Activated T-helper 1 cell treated with anti-CD3 and anti-CD28 coated beads, Interleukin-12 subunit alpha, Interleukin-12 subunit beta, Interleukin-2, Interleukin-4 antibody, amounts not matched to agents 30 ng/mL and 10 ng/mL and 1 ng/mL, durations not matched to agents 14 hours and 24 hours and 36 hours (primary cell): ENCODE results near the gene PINLYP. TPM values are rescaled to one million over a fixed set of nuclear protein-coding genes. Genes with fewer than 3 reads are reported as not detected.
A peak's percentile ranks its signal among the peaks of the same experiment; 100 is the strongest.
"Not testable (repeated sequence)": the region's sequence is repeated elsewhere in the genome, so short reads cannot be mapped to it uniquely, and the experiment has no call there.

Experiments
- DNase-seq: peaks from one replicate; pipeline ENCODE4 v3.0.0; 2021; ENCODE audit warnings: low spot score
- H3K27ac Mint-ChIP-seq: one replicate; pipeline ENCODE4 v1.8.0; 2021; ENCODE audit warnings: mild to moderate bottlenecking, mixed read lengths
- H3K27me3 Mint-ChIP-seq: one replicate; pipeline ENCODE4 v1.8.0; 2022; ENCODE audit warnings: mild to moderate bottlenecking, moderate library complexity, mixed read lengths; ENCODE audit not compliant: insufficient read depth
- H3K36me3 Mint-ChIP-seq: one replicate; pipeline ENCODE4 v1.8.0; 2021; ENCODE audit warnings: low read depth, mixed read lengths
- H3K4me1 Mint-ChIP-seq: one replicate; pipeline ENCODE4 v1.8.0; 2021; ENCODE audit warnings: low read depth, mixed read lengths
- H3K4me3 Mint-ChIP-seq: one replicate; pipeline ENCODE4 v1.8.0; 2021; ENCODE audit warnings: mild to moderate bottlenecking, moderate library complexity, mixed read lengths
- H3K9me3 Mint-ChIP-seq: one replicate; pipeline ENCODE4 v1.8.0; 2021; ENCODE audit warnings: mixed read lengths
- intact Hi-C: fragments of 100-400 bp; cut with micrococcal nuclease; formaldehyde crosslinking; loops from one replicate; pipeline ENCODE4 v1.15.1; 2024
- total RNA-seq: library from RNA; stranded (reverse); gene quantifications from 2 replicates; pipeline ENCODE4 v1.2.3, GENCODE V29; 2022

The PINLYP gene
- total RNA-seq, 1 donor from 2014 or later, result 5.7 TPM

GRCh38 chr19:43574424-43575155 lies 1.0 kb upstream of the PINLYP start:
- Mint-ChIP-seq H3K27ac (peak overlapping the region; percentile 91), H3K9me3 (no peaks in the 10 kb centered on the region), H3K4me1 (peaks cover 17% of the 10 kb centered on the region), H3K4me3 (peak overlapping the region; percentile 96), H3K27me3 (peaks cover 3% of the 10 kb centered on the region), H3K36me3 (peaks cover 9% of the 10 kb centered on the region)
- intact Hi-C loops, result loop anchor here (1.0 kb wide), 6 partner anchors 12 to 111 kb away; partner anchors contain the start of genes IRGQ, ZNF428 and ZNF576
- no peak for DNase-seq

GRCh38 chr19:43575955-43576878 lies 616 bp downstream of the PINLYP start:
- peaks cover 25% of the 10 kb centered on the region for H3K4me1 Mint-ChIP-seq
- H3K27me3 Mint-ChIP-seq, result peaks cover 3% of the 10 kb centered on the region
- intact Hi-C loops, result loop anchor here (1.0 kb wide), 6 partner anchors 14 to 113 kb away; partner anchors contain the start of genes IRGQ, ZNF428 and ZNF576
- peak overlapping the region; percentile 74 for H3K27ac Mint-ChIP-seq
- H3K36me3 Mint-ChIP-seq, result peaks cover 7% of the 10 kb centered on the region
- DNase-seq, result no peak
- no peaks in the 10 kb centered on the region for H3K9me3 Mint-ChIP-seq
- peak overlapping the region; percentile 67 for H3K4me3 Mint-ChIP-seq

- H3K9me3 Mint-ChIP-seq, result no peaks in the 10 kb centered on the region
- no peak for DNase-seq
- H3K36me3 Mint-ChIP-seq, result peaks cover 2% of the 10 kb centered on the region
- H3K27ac Mint-ChIP-seq, result no peak overlapping the region
- peaks cover 25% of the 10 kb centered on the region for H3K4me1 Mint-ChIP-seq
- H3K27me3 Mint-ChIP-seq, result peaks cover 3% of the 10 kb centered on the region
- H3K4me3 Mint-ChIP-seq, result peak overlapping the region; percentile 90
- intact Hi-C loops, result no loop called here
Observed at GRCh38 chr19:43578787-43579186, 3.2 kb downstream of the PINLYP start.

DNA sequence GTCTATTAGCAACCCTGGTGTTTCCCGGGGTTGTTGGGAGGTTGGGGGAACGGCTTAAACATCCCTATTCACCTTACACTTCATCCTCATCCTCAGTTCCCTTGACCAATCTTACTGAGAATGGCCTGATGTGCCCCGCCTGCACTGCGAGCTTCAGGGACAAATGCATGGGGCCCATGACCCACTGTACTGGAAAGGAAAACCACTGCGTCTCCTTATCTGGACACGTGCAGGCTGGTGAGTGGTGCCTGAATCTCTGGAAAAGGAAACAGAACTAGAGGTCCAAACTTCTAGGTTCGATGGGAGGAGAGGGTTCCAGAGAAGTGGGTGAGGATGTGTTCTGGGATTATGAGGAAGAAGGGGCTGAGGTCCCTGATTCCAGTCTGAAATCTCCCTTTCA lies 5.9 kb downstream of the PINLYP start:
- Mint-ChIP-seq H3K9me3 (no peaks in the 10 kb centered on the region), H3K27ac (no peak overlapping the region), H3K27me3 (peaks cover 3% of the 10 kb centered on the region), H3K4me3 (peak overlapping the region; percentile 51), H3K4me1 (peaks cover 24% of the 10 kb centered on the region), H3K36me3 (peaks cover 12% of the 10 kb centered on the region)
- intact Hi-C loops, result no loop called here
- no peak for DNase-seq

DNA sequence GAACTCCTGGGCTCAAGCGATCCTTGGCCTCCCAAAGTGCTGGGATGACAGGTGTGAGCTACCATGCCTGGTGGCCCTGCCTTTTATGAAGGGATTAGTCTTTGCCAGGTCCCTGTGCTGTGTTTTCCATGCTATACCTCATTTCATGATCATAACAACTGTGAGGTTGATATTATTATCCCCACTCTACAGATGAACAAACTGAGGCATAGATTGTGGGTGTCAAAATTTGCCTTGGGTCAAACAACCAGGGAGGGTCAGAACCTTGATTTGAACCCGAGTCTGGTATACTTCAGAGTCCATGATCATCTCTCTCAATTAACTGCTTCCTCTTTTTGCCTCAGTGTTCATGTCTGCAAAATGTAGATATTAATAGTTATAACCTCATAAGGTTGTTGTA lies 6.9 kb downstream of the PINLYP start:
- H3K9me3 Mint-ChIP-seq, result no peaks in the 10 kb centered on the region
- peaks cover 23% of the 10 kb centered on the region for H3K4me1 Mint-ChIP-seq
- H3K36me3 Mint-ChIP-seq, result peaks cover 12% of the 10 kb centered on the region
- no peak overlapping the region for H3K27ac Mint-ChIP-seq
- no peaks in the 10 kb centered on the region for H3K27me3 Mint-ChIP-seq
- H3K4me3 Mint-ChIP-seq, result no peak overlapping the region
- no peak for DNase-seq
- intact Hi-C loops, result no loop called here

- DNase-seq, result no peak
- intact Hi-C loops, result no loop called here
- Mint-ChIP-seq H3K4me1 (peaks cover 28% of the 10 kb centered on the region), H3K27me3 (no peaks in the 10 kb centered on the region), H3K27ac (peak overlapping the region; percentile 63), H3K36me3 (peaks cover 17% of the 10 kb centered on the region), H3K9me3 (no peaks in the 10 kb centered on the region), H3K4me3 (no peak overlapping the region)
Observed at GRCh38 chr19:43584484-43584883, 8.9 kb downstream of the PINLYP start.

DNA sequence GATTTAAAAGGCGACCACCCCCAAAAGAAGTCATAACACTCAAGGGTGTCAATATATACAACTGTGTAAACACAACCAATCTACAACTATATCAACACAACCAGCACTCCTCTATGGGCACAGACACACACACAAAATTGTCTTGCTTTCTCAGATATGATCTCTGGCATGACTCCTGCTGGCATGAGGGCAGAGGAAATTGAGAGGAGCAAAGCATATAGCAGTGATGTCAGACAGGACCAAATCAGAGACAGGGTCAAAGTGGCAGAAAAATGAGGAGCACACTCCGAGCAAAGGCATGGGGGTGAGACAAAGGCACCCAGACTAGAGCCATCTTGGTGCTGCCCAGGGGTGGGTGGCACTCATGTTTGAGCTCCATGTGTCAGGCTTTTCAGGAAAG lies 10.7 kb downstream of the PINLYP start:
- no peaks in the 10 kb centered on the region for H3K27me3 Mint-ChIP-seq
- intact Hi-C loops, result no loop called here
- peaks cover 31% of the 10 kb centered on the region for H3K4me1 Mint-ChIP-seq
- no peak for DNase-seq
- H3K4me3 Mint-ChIP-seq, result no peak overlapping the region
- no peaks in the 10 kb centered on the region for H3K9me3 Mint-ChIP-seq
- no peak overlapping the region for H3K27ac Mint-ChIP-seq
- peaks cover 24% of the 10 kb centered on the region for H3K36me3 Mint-ChIP-seq

GRCh38 chr19:43587029-43587428 lies 11.4 kb downstream of the PINLYP start:
- intact Hi-C loops, H3K27ac Mint-ChIP-seq, H3K4me3 Mint-ChIP-seq, DNase-seq, H3K27me3 Mint-ChIP-seq, H3K9me3 Mint-ChIP-seq: not testable (repeated sequence)
- Mint-ChIP-seq H3K4me1 (peaks cover 31% of the 10 kb centered on the region), H3K36me3 (peaks cover 24% of the 10 kb centered on the region)

DNA sequence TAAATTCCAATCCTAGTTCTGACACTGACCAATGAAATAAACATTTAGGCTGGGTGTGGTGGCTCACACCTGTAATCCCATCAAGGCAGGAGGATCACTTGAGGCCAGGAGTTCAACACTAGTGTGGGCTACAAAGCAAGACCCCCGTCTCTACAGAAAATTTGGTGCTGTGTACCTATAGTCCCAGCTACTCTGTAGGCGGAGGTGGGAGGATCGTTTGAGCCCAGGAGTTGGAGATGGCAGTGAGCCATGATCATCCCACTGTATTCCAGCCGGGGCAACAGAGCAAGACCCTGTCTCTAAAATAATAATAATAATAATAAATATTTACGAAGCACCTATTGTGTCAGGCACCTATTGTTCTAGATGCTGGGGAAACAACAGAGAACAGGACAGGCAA lies 13.7 kb downstream of the PINLYP start:
- no peaks in the 10 kb centered on the region for H3K27me3 Mint-ChIP-seq
- H3K4me3 Mint-ChIP-seq, result no peak overlapping the region
- DNase-seq, result no peak
- H3K4me1 Mint-ChIP-seq, result peaks cover 39% of the 10 kb centered on the region
- intact Hi-C loops, result no loop called here
- H3K36me3 Mint-ChIP-seq, result peaks cover 34% of the 10 kb centered on the region
- no peaks in the 10 kb centered on the region for H3K9me3 Mint-ChIP-seq
- H3K27ac Mint-ChIP-seq, result no peak overlapping the region

- no peak overlapping the region for H3K4me3 Mint-ChIP-seq
- peaks cover 34% of the 10 kb centered on the region for H3K36me3 Mint-ChIP-seq
- H3K27me3 Mint-ChIP-seq, result no peaks in the 10 kb centered on the region
- peak overlapping the region; percentile 65 for H3K27ac Mint-ChIP-seq
- no peak for DNase-seq
- no peaks in the 10 kb centered on the region for H3K9me3 Mint-ChIP-seq
- intact Hi-C loops, result no loop called here
- H3K4me1 Mint-ChIP-seq, result peaks cover 35% of the 10 kb centered on the region
Observed at GRCh38 chr19:43589678-43590077, 14.1 kb downstream of the PINLYP start.

DNA sequence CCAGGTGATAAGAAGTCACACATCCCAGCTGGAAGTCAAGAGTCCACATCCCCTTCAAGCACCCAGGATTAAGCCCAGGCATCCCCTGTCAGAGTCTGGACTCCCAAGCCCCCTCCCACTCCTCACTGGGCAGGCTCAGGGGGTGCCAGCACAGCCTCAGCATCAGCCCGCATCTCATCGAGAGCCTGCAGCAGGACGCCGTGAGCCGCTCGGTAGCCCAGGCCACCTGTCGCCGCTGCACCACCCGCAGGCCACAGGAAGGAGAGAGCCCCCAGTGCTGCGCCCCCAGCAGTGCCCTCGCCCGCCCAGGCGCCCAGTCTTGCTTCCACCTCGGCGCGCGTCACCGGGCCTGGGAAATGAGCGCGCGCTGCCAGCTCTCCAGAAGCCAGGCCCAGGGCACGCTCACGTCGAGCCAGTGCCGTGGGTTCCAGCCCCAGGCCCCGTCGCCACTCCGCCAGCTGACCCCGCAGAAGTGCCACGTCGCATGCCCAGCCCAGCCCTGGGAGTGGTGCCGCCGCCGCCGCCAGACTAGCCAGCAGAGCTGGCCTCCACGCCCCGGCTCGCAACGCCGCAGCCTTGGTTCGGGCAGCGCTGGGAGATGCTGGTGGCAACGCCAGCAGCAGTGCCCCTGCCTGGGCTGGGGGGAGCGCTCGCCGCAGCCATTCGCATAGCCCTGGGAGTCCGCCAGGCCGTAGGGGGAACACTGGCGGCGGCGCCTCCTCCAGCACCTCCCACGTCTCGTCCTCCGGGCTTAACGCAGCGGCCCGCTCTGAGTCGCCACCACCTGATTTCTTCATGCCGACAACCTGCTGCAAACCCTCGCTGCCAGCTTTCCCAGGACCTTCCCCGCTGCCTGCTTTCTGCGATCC lies 16.5 kb downstream of the PINLYP start:
- H3K27ac Mint-ChIP-seq, result no peak overlapping the region
- peaks cover 27% of the 10 kb centered on the region for H3K36me3 Mint-ChIP-seq
- no peak for DNase-seq
- peaks cover 41% of the 10 kb centered on the region for H3K4me1 Mint-ChIP-seq
- H3K27me3 Mint-ChIP-seq, result no peaks in the 10 kb centered on the region
- intact Hi-C loops, result no loop called here
- no peak overlapping the region for H3K4me3 Mint-ChIP-seq
- no peaks in the 10 kb centered on the region for H3K9me3 Mint-ChIP-seq

DNA sequence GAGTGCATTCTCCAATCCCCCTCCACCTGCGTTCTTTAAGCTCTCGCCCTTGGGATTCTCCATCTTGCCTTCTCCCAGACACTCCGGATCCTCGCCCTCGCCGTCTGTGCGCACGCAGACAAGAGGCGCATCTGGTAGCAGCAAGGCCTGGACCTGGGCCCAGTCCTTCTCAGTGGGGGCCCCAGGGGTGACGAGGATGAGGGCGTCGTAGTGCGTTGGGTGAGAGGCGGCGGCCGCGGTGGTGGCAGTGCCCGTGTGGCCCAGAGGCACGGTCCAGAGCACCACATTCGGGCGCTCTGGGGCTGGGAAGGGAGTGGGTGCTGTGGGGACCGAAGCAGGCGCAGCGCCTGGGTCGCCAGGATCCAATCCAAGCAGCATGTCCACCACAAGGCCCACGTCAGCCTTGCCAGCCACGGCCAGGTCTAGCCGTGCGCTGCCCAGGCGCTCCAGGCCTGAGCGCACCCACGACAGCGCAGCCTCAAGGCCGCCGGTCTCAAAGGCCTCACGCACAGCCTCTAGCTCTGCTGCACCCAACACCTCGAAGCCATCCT lies 17.3 kb downstream of the PINLYP start:
- no peak for DNase-seq
- no peaks in the 10 kb centered on the region for H3K27me3 Mint-ChIP-seq
- peak overlapping the region; percentile 74 for H3K27ac Mint-ChIP-seq
- intact Hi-C loops, result no loop called here
- peaks cover 27% of the 10 kb centered on the region for H3K36me3 Mint-ChIP-seq
- H3K4me3 Mint-ChIP-seq, result peak overlapping the region; percentile 73
- no peaks in the 10 kb centered on the region for H3K9me3 Mint-ChIP-seq
- H3K4me1 Mint-ChIP-seq, result peaks cover 49% of the 10 kb centered on the region
